Measurements from ENCODE around the gene PPP1R10. TPM values are rescaled to one million over a fixed set of nuclear protein-coding genes. Genes with fewer than 3 reads are reported as not detected.

Gene PPP1R10
- total RNA-seq, 2 donors from 2014 or later, result 46.9 to 78.2 TPM

- TF ChIP-seq CTCF (IDR thresholded peaks at IDR 0.05), result no peak
- no peaks in the 10 kb centered on the region for H3K36me3 ChIP-seq
- H3K27me3 ChIP-seq, result no peaks in the 10 kb centered on the region
- DNase-seq, result no peak
- H3K9me3 ChIP-seq, result no peaks in the 10 kb centered on the region
- intact Hi-C loops (cut with DNase I), result no loop called here
- peak overlapping the region; percentile 67 to 92 for H3K9ac ChIP-seq (ENCODE audit: low read depth in 2 of 2, low read length in 2 of 2)
- no peak overlapping the region for H3K27ac ChIP-seq
- H3K4me1 ChIP-seq, result peaks cover 21% of the 10 kb centered on the region
- H3K4me3 ChIP-seq, result peak overlapping the region; percentile 73
These were observed 46.8 kb downstream of the PPP1R10 start for GRCh38 chr6:30570263-30570662.

- Histone ChIP-seq H3K27ac (no peak overlapping the region), H3K36me3 (no peaks in the 10 kb centered on the region), H3K27me3 (no peaks in the 10 kb centered on the region), H3K4me3 (no peak overlapping the region), H3K9ac (ENCODE audit: low read depth in 2 of 2, low read length in 2 of 2) (no peak overlapping the region), H3K4me1 (peaks cover 21% of the 10 kb centered on the region), H3K9me3 (no peaks in the 10 kb centered on the region)
- no peak for TF ChIP-seq CTCF (IDR thresholded peaks at IDR 0.05)
- no peak for DNase-seq
- intact Hi-C loops (cut with DNase I), result no loop called here
These were observed 48.8 kb downstream of the PPP1R10 start for GRCh38 chr6:30568245-30568644.

GRCh38 chr6:30565772-30566171 lies 51.3 kb downstream of the PPP1R10 start:
- Histone ChIP-seq H3K4me3 (no peak overlapping the region), H3K9ac (ENCODE audit: low read depth in 2 of 2, low read length in 2 of 2) (no peak overlapping the region), H3K9me3 (no peaks in the 10 kb centered on the region), H3K27ac (no peak overlapping the region), H3K36me3 (no peaks in the 10 kb centered on the region), H3K4me1 (peaks cover 8% of the 10 kb centered on the region), H3K27me3 (no peaks in the 10 kb centered on the region)
- DNase-seq, result no peak
- intact Hi-C loops (cut with DNase I), result no loop called here
- no peak for TF ChIP-seq CTCF (IDR thresholded peaks at IDR 0.05)

GRCh38 chr6:30564114-30564513 lies 52.9 kb downstream of the PPP1R10 start:
- intact Hi-C loops (cut with DNase I), result no loop called here
- TF ChIP-seq CTCF (IDR thresholded peaks at IDR 0.05), result no peak
- DNase-seq, result no peak
- Histone ChIP-seq H3K27me3 (no peaks in the 10 kb centered on the region), H3K36me3 (no peaks in the 10 kb centered on the region), H3K27ac (no peak overlapping the region), H3K9me3 (no peaks in the 10 kb centered on the region), H3K4me3 (no peak overlapping the region), H3K4me1 (no peaks in the 10 kb centered on the region), H3K9ac (ENCODE audit: low read depth in 2 of 2, low read length in 2 of 2) (no peak overlapping the region)

GRCh38 chr6:30562470-30563425 lies 54.3 kb downstream of the PPP1R10 start:
- Histone ChIP-seq H3K4me3 (no peak overlapping the region), H3K9ac (ENCODE audit: low read depth in 2 of 2, low read length in 2 of 2) (no peak overlapping the region), H3K4me1 (no peaks in the 10 kb centered on the region), H3K27me3 (no peaks in the 10 kb centered on the region), H3K36me3 (no peaks in the 10 kb centered on the region), H3K9me3 (no peaks in the 10 kb centered on the region), H3K27ac (no peak overlapping the region)
- DNase-seq, result no peak
- TF ChIP-seq CTCF (IDR thresholded peaks at IDR 0.05), result no peak
- intact Hi-C loops (cut with DNase I), result no loop called here
